K562 (cell line): Measurements from ENCODE around the gene LRP1-AS. TPM values are rescaled to one million over a fixed set of nuclear protein-coding genes. Genes with fewer than 3 reads are reported as not detected.

Experiments
- ARID2 ChIP-seq: fragments of 450-650 bp; IDR thresholded peaks from 2 replicates; pipeline ENCODE4 v1.6.1; 2017; ENCODE audit warnings: antibody characterized with exemption, mild to moderate bottlenecking
- CBX1 ChIP-seq: sonication (generic); IDR thresholded peaks from 2 replicates; pipeline ENCODE4 v1.6.1; 2016; ENCODE audit warnings: antibody characterized with exemption, low read depth, mild to moderate bottlenecking
- CXXC5 ChIP-seq: fragments of 250-450 bp; sonication (Bioruptor Pico); IDR thresholded peaks from 2 replicates; pipeline ENCODE4 v1.8.0; 2022; ENCODE audit warnings: inconsistent platforms, mild to moderate bottlenecking, moderate library complexity
- E2F3 ChIP-seq: fragments of 250-450 bp; sonication (Bioruptor Pico); IDR thresholded peaks from 2 replicates; pipeline ENCODE4 v1.4.0; 2020; ENCODE audit warnings: mild to moderate bottlenecking
- IFI16 ChIP-seq: fragments of 250-450 bp; sonication (Bioruptor Pico); IDR thresholded peaks from 2 replicates; pipeline ENCODE4 v2.1.2; 2022; ENCODE audit warnings: mild to moderate bottlenecking, inconsistent platforms
- KLF13 ChIP-seq: fragments of 450-650 bp; IDR thresholded peaks from 2 replicates; pipeline ENCODE4 v1.6.1; 2016; ENCODE audit warnings: missing genetic modification characterization, low read depth, mild to moderate bottlenecking, missing compliant biosample characterization, moderate library complexity, borderline replicate concordance
- SRF ChIP-seq, 2 experiments: fragments of 250-450, 450-650 bp in 1 of 2; sonication (Bioruptor Pico) in 1 of 2; sonication (generic) in 1 of 2; formaldehyde crosslinking; IDR thresholded peaks; 2 replicates each; pipeline versions ENCODE4 v1.5.0 to v1.5.1; 2020 to 2022; ENCODE audit warnings: mild to moderate bottlenecking in 1 of 2, missing genetic modification reagents in 1 of 2
- ZFX ChIP-seq: sonication (generic); formaldehyde crosslinking; IDR thresholded peaks from 2 replicates; pipeline ENCODE4 v1.8.0; 2022; ENCODE audit warnings: mild to moderate bottlenecking, missing genetic modification reagents, moderate library complexity
- ZNF586 ChIP-seq: fragments of 450-650 bp; formaldehyde crosslinking; conservative IDR thresholded peaks from 2 replicates; pipeline ENCODE4 v1.4.0; 2020; ENCODE audit warnings: mild to moderate bottlenecking, moderate library complexity
- ZNF77 ChIP-seq: fragments of 250-450 bp; sonication (Bioruptor Pico); IDR thresholded peaks from 2 replicates; pipeline ENCODE4 v1.5.0; 2020
- polyA plus RNA-seq, 8 experiments: library from polyadenylated mRNA; depleted of rRNA in 4 of 8; stranded (reverse) in 5 of 8; unstranded in 3 of 8; fragments of >200 nt; fragmentation: Nextera tagmentation in 2 of 8; fragmentation: Illumina TruSeq in 1 of 8; extraction: Ambion mirVana in 2 of 8; extraction: Trizol in 1 of 8; gene quantifications; 2 replicates each; pipeline versions ENCODE4 v1.2.1 to v1.2.3, GENCODE V29; 2011 to 2014; ENCODE audit warnings: inconsistent platforms in 1 of 8, missing spikeins in 1 of 8
- total RNA-seq, 7 experiments: library from RNA; depleted of rRNA in 6 of 7; stranded (reverse); fragments of >200 nt in 6 of 7; fragmentation: Illumina TruSeq in 2 of 7; extraction: Trizol in 2 of 7; gene quantifications; 2 replicates each; pipeline versions ENCODE4 v1.2.1 to v1.2.3, GENCODE V29; 2011 to 2021; ENCODE audit warnings: low replicate concordance in 1 of 7
- TF ChIP-seq, protein P1 (sequence below): sonication (generic); formaldehyde crosslinking; IDR thresholded peaks from 2 replicates; pipeline ENCODE4 v1.8.0; 2022; ENCODE audit warnings: mild to moderate bottlenecking, missing genetic modification reagents
- TF ChIP-seq, protein P2 (sequence below): fragments of 450-650 bp; IDR thresholded peaks from 2 replicates; pipeline ENCODE4 v1.6.1; 2018; ENCODE audit warnings: mild to moderate bottlenecking, low read depth; ENCODE audit not compliant: partially characterized antibody
- TF ChIP-seq, protein P3 (sequence below): fragments of 250-450 bp; sonication (Bioruptor Pico); IDR thresholded peaks from 2 replicates; pipeline ENCODE4 v1.4.0; 2020

LRP1-AS gene
- total and polyA plus RNA-seq, 9 of the 15 experiments (the other 6 are each of a cell fraction or from before 2014, with no cell fraction given): not detected

DNA sequence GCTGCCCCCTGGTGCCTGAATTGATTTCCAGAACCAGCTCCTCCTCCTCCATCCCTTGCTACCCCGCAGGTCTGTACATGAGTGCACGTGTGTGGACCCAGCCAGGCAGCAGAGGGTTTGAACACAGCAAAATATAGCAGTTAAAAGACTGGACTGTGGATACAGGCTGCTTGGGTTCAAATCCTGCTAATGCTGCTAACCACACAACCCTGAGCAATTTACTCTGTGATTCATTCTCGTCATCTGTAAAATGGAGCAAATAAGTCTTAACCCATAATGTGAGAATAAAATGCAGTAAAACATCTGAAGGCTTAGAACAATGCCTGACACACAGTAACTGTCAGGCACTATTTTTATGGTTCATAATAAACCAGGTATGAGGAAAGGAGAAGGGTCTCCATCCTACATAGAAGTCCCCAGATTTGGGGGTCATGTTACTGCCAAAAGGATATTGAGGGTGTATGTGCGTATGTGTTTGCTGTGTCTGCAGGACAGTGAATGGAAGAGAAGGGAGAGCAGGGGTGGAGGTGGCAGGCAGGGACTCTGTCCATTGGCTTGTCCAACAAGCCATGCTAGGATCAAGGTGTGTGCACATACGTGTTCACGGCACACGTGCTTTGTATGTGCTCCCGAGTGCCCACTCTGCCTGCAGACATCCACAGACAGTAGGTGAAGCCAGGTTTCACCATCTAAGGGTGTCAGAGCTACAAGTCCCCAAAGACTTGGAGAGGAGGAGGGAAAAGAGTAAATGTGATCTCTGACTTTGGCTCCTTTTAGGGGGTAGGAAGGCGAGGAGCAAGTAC lies 34.7 kb downstream of the LRP1-AS start (continued):
- TF ChIP-seq, protein P1, sequence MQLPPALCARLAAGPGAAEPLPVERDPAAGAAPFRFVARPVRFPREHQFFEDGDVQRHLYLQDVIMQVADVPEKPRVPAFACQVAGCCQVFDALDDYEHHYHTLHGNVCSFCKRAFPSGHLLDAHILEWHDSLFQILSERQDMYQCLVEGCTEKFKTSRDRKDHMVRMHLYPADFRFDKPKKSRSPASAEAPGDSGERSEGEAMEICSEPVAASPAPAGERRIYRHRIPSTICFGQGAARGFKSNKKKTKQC (CRISPR knock-in tag): 0 out of 2 replicates have a peak, but pooled peaks have one; percentile 1
- no peak for TF ChIP-seq E2F3
- TF ChIP-seq ARID2: no peak
- TF ChIP-seq, protein P2, sequence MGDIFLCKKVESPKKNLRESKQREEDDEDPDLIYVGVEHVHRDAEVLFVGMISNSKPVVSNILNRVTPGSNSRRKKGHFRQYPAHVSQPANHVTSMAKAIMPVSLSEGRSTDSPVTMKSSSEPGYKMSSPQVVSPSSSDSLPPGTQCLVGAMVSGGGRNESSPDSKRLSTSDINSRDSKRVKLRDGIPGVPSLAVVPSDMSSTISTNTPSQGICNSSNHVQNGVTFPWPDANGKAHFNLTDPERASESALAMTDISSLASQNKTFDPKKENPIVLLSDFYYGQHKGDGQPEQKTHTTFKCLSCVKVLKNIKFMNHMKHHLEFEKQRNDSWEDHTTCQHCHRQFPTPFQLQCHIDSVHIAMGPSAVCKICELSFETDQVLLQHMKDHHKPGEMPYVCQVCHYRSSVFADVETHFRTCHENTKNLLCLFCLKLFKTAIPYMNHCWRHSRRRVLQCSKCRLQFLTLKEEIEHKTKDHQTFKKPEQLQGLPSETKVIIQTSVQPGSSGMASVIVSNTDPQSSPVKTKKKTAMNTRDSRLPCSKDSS: no peak
- no peak; the same call in 1 of the 2 replicates for TF ChIP-seq CXXC5
- 0 out of 4 replicates have a peak, but pooled peaks of 1 of the 2 experiments have one; percentile 1 for TF ChIP-seq SRF (CRISPR knock-in tag; IDR thresholded peaks at IDR 0.05)
- no peak for TF ChIP-seq IFI16
- TF ChIP-seq ZNF77 (CRISPR knock-in tag): no peak
- TF ChIP-seq ZFX: no peak
- peak; percentile 47; the same call in 1 of the 2 replicates for TF ChIP-seq KLF13
- TF ChIP-seq, protein P3, sequence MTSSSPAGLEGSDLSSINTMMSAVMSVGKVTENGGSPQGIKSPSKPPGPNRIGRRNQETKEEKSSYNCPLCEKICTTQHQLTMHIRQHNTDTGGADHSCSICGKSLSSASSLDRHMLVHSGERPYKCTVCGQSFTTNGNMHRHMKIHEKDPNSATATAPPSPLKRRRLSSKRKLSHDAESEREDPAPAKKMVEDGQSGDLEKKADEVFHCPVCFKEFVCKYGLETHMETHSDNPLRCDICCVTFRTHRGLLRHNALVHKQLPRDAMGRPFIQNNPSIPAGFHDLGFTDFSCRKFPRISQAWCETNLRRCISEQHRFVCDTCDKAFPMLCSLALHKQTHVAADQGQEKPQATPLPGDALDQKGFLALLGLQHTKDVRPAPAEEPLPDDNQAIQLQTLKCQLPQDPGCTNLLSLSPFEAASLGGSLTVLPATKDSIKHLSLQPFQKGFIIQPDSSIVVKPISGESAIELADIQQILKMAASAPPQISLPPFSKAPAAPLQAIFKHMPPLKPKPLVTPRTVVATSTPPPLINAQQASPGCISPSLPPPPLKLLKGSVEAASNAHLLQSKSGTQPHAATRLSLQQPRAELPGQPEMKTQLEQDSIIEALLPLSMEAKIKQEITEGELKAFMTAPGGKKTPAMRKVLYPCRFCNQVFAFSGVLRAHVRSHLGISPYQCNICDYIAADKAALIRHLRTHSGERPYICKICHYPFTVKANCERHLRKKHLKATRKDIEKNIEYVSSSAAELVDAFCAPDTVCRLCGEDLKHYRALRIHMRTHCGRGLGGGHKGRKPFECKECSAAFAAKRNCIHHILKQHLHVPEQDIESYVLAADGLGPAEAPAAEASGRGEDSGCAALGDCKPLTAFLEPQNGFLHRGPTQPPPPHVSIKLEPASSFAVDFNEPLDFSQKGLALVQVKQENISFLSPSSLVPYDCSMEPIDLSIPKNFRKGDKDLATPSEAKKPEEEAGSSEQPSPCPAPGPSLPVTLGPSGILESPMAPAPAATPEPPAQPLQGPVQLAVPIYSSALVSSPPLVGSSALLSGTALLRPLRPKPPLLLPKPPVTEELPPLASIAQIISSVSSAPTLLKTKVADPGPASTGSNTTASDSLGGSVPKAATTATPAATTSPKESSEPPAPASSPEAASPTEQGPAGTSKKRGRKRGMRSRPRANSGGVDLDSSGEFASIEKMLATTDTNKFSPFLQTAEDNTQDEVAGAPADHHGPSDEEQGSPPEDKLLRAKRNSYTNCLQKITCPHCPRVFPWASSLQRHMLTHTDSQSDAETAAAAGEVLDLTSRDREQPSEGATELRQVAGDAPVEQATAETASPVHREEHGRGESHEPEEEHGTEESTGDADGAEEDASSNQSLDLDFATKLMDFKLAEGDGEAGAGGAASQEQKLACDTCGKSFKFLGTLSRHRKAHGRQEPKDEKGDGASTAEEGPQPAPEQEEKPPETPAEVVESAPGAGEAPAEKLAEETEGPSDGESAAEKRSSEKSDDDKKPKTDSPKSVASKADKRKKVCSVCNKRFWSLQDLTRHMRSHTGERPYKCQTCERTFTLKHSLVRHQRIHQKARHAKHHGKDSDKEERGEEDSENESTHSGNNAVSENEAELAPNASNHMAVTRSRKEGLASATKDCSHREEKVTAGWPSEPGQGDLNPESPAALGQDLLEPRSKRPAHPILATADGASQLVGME (CRISPR knock-in tag): 0 out of 2 replicates have a peak, but pooled peaks have one; percentile 32
- TF ChIP-seq CBX1: no peak
- TF ChIP-seq ZNF586: no peak
